Bone marrow (tissue), 2 donors: ENCODE measurements around the gene C6orf89.
"Not testable (repeated sequence)": the region's sequence is repeated elsewhere in the genome, so short reads cannot be mapped to it uniquely, and the experiment has no call there.

Experiments
- DNase-seq, 2 donors: peaks; one replicate each; lab custom pipeline; 2025; lab: John Stamatoyannopoulos, UW

The C6orf89 gene

DNA sequence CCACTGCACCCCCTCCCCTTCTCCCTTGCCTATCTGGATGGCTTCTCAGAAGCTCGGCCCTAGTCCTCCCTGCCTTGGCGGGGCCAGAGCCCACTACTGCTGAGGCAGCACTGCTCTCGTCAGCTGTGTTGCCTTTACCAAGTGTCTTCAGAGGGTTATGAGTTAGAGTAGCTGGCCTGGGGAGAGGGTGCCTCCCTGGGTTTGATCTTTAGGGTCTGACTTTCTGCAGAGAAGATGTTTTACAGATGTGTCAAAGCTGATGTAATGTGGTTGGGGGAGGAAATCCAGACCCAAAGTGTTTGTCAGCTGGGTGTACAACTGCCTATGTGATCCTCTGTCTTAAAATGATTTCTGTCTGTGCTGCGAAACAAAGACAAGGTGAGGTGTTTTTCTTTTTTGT, 38.4 kb downstream of the C6orf89 start:
- no peak for DNase-seq

DNA sequence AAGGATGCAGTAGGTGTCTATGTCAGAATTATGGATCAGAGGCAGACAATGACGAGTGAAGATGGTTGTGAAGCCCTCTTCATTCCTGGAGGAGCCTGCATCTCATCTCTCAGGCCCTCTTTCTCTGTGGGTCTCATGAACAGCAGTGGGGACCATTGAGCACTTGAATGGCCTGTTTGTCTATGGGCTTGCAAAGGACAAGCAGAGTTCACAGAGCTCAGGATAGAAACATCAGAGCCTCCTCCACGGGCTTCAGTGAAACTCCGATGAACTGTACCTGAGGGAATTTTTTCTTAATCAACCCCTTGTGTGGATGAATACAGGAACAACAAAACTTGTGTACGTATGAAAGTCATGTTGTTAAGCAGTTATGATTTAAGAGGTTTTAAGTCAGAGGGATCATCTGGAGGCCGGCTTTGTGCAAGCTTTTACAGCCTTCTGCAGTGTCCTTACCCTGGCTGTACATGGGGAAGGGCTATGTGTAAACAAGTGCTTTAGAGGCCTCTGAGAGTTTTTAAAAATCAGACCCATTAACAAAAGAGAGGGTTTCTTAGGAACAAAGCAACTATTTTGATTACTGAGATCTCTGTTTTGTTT, 39.1 kb downstream of the C6orf89 start:
- DNase-seq = no peak

DNA sequence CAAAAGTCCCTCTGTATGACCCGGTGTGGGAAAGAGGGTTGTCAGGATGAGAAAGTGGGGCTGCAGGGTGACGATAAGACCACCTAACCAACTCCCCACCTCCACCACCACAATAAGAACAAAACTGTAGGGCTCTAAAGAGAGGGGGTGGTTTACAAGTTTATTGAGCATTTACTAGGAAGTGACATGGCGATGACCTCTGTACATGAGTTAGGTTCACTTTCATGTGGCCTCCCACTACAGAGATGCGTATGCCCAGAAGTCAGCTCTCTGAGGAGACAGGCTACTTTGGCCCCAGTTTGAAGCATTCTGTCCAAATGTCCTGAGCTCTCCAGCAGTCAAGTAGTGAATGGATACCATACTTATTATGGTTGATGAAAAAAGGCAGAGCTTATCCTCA, 40.1 kb downstream of the C6orf89 start:
- no peak for DNase-seq

DNA sequence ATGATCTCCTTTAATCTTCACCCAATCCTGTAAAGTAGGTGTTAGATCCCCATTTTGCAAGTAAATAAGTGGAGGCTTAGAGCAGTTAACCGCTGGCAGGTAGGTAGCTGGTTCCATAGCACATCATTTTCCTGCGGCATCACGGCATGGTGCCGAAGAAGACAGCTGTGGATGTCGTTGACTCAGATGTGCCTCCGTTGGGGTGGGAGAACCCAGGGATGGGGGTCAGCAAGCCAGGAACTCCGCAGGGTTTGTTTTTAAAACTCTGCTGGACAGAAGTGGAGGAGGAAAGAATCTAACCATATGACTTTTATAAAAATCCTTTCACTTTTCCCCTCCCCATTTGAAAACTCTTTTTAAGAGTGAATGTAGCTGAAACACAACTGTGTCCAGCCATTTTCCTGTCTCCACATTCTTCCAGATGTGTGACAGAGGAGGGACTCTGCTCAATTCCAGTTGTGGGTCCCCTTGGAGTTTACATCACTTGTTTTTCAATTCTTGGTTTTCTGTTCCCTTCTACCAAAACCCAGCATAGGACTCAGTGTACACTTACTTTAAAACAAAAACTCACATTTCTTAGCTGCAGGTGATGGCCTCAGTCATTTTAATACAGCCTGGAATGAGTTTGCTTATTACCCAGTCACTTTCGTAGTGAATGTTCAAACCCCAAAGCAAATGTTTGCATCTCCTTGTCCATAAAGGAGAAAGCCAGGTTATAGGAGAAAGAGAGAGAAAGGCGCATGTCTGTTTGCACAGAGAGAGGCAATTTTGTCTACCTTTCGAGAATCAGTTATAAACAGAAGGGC, 41.2 kb downstream of the C6orf89 start:
- DNase-seq = no peak

DNA sequence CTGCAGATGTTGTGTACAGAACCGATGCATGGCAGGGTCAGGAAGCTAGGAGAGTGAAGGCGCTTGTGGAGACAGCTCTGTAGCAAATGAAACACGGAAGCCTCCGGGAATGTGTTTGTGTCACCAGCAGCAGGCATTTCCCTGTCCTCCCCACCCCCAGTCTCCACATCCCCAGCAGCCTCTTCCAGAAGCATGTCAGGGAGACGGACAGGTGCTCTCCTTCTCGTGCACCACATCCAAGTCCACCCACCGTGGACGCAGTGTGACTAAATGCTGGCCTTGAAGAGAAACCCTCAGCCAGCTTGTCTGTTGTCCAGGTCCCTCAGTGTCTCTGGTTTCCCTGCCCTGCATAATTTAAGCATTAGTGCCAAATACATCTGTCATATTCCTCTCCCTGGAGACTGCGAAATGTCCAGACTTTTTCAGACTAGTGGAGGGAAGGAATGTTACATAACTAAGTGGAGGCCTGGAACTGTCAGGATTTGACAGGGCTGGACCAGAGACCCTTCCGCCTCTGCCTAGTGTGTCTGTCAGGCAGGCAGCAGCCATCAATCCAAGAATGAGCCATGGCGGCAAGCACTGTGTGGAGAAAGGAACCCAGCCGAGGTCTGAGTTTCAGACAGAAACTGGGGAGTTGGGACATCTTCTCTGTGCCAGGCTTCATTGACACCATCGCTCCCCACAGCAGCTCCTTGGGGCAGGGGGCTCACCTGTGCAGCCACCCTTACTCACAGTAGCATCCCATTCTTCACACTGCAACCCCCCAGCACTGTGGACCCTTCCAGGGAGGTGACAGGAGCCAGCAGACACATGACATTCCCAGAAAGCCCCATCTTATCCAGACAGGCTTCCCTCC, 42.2 kb downstream of the C6orf89 start:
- no peak for DNase-seq

DNA sequence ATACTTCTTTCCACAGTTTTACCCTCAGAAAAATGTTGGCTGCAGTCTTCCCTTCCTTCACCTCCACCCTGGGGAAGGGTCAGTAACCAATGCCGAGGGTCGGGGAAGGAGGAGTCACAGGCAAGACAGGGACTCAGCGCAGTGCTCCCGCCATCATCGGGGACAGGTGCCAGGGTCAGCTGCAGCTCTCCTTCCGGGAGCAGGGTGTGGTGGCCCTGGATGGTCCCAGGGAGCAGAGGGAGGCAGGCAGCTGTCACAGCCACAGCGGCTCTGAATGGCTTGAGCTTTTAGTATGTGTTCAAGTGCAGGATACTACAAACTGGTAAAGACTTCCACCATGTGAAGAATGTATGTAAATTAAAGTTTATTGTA, 42.8 kb downstream of the C6orf89 start:
- no peak for DNase-seq

DNA sequence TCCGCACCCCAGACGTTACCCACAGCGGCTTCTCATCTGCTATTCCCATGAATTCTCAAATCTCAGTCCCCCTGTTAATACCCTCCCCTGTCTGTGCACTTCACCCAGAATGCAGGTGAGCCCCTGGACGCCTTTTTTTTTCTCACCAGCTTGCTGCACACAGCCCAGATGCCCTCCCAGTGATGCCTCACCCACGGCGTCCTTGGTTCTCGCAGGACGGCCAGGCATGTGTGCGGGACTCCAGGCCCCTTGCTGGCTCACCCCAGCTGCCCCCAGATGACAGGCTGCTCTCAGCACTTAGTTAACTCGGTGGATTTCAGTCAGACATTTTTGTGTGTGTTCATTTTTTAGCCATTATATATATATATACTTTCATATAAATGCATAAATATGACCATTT, 43.4 kb downstream of the C6orf89 start:
- DNase-seq = no peak

DNA sequence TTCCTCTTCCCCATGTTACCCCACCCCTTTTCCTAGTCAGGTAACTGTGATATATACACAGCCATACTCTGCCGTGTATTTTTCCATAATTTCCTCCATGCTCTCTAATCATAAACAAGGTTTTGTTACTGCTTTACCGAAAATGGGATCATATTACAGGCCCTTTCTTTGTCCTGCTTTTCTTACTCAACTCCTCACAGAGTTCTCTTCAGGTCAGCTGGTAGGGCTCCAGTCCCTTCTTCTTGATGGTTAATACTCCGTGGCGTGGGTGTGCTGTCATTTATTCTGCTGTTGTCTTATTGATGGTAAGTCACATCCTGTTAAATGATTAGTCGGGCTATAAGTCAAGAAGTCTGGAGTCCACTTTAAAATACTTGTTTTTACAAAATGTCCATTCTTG, 43.9 kb downstream of the C6orf89 start:
- no peak for DNase-seq

DNA sequence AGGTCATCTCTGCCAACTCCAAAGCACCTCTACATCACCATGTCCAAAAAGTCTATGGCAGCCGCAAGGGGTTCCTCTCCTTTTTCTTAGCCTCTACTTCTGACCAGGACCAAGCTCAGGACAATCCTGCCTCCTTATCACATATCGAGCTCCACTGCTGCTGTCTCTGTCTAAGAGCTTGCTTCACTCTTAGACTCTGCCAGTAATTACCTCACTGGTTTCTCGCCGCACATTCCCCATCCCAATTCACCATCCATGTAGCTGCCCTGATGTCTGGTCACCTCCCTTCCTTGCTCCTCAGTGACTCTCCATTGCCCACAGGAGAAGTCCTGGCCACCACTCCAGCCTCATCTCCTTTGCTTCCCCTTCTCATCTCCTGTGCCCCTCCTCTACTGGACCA, 44.7 kb downstream of the C6orf89 start:
- no peak for DNase-seq

DNA sequence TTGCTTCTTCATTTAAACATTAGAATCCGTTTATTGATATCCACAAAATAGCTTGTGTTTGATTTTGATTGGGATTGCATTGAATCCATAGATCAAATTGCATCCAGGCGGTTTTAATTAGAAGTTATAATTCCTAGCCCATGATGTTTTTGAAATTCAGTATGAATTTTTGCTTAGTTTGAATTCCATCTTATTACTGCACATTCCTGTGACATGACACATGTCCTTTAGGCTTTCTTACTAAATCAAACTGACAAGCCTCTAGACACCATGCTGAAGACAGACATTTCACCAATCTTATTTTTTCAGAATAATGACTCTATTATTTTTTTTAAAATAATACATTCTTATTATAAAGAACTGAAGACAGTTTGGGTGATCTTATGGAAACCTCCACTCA, 47.4 kb downstream of the C6orf89 start:
- no peak for DNase-seq

DNA sequence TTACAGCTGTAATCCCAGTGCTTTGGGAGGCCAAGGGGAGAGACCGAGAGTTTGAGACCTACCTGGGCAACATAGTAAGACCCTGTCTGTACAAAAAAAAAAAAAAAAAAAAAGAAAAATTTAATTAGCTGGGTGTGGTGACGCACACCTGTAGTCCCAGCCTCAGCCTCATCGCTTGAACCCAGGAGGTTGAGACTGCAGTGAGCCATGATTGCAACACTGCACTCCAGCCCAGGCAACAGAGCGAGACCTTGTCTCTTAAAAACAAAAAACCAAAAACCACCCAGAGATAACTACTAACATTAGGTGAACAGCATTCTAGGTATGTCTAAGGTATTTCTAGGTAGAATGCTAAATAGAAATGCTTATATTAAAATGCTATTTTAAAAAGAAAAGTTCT, 47.8 kb downstream of the C6orf89 start:
- DNase-seq = no peak

DNA sequence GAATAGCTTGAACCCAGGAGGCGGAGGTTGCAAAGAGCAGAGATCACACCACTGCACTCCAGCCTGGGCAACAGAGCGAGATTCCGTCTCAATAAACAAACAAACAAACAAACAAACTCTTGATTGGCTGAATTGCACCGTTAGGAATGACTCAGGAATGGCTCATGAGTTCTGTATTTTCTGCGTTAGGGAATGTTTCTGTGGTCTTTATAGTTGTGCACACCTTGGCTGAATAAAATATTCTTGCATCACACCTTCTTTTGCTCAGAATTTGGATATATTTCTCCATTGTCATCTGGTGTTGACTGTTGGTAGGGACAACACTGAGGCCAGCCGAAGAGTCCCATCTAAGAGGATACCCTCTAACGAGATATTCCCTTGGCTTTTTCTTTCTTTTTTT, 49.1 kb downstream of the C6orf89 start:
- DNase-seq = no peak

DNA sequence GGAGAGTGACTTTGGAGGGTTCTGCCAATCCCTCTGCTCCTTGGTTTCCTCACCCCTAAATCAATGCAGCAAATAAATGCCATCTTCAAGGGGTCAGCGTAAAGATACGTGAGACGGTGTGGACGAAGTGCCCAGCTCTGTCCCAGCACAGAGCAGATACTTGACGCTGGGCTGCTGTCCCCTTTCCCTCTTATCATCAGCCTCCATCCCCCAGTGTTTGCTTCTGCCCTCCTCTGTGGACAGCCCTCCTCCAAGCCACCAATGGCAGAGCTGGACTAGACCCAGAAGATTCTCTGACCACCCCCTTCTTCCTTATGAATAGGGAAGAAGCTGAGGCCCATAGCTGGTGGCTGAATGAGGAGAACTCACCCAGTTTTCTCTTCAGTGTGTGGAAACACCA, 51.1 kb downstream of the C6orf89 start:
- no peak for DNase-seq

DNA sequence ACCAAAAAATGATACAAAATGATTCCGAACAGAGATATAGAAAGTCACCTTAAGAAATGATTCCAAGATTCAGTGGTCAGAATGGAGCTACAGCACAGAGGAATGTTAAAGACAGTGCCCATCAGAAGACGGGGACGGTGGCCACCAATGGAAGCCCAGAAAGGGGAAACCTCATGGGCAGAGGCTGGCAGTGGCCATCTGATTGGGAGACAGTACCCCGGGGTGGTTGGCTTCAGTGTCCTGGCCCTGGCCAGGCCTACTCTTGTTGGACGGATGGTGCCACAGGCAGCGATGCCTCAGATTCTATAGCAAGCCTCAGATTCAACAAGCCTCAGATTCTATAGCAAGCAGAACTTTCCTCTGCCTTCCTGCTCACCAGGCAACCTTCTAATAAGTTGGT, 52.1 kb downstream of the C6orf89 start:
- no peak for DNase-seq

DNA sequence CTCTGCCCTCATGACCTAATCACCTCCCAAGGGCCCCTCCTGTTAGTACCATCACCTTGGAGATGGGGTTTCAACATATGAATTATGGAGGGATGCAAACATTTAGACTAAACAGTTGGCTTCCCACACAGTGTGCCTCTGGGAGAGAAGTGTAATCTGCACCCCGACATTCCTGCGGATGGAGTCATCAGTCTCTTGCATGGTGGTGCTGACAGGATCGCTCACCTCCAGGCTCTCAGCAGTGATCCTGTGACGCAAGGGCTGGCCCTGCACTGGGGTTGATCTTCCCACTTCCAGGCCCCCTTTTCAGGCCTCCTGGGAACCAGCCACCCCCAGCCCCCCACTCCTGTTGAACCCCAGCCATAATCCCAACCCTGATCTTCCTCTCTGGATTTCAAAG, 52.8 kb downstream of the C6orf89 start:
- no peak for DNase-seq

DNA sequence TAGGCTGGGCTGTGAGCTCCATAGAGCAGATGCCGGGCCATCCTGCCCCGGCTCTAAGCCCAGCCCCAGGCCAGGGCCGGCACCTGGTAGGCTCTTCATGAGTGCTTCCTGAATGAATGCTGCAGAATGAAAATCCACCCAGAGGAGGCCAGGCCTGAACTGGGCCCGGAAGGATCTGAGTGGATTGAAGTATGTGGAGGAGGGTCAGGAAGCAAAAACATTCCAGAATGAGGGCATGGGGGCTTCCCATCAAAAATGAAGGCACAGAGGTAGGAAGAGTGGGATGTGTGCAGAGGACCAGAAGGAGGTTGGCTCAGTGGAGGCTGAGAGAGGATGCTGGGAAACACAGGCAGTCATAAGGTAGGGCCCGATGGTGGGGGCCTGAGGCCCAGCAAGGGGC, 53.3 kb downstream of the C6orf89 start:
- not testable (repeated sequence) for DNase-seq

DNA sequence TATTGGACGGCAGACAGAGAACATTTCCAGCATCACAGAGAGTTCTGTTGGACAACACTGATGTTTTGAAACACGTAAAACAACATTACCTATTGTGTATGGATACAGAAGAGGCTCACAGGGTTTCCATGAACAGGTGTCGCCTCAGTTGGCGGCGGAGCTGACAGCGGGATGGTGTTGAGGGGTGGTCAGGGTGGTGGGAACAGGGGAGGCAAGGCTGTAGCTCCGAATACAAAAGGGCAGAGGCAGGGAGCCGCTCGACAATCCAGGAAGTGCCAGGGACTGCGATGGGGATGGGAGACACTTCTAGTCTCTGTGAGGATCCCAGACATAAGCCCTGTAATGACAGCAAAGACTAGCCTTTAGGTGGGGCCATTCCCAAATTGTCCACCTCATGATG, 54.3 kb downstream of the C6orf89 start:
- no peak for DNase-seq

DNA sequence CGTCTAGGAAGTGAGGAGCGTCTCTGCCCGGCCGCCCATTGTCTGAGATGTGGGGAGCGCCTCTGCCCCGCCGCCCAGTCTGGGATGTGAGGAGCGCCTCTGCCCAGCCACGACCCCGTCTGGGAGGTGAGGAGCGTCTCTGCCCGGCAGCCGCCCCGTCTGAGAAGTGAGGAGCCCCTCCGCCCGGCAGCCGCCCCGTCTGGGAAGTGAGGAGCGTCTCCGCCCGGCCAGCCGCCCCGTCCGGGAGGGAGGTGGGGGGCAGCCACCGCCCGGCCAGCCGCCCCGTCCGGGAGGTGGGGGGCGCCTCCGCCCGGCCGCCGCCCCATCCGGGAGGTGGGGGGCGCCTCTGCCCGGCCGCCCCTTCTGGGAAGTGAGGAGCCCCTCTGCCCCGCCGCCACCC, 55.8 kb downstream of the C6orf89 start:
- not testable (repeated sequence) for DNase-seq

DNA sequence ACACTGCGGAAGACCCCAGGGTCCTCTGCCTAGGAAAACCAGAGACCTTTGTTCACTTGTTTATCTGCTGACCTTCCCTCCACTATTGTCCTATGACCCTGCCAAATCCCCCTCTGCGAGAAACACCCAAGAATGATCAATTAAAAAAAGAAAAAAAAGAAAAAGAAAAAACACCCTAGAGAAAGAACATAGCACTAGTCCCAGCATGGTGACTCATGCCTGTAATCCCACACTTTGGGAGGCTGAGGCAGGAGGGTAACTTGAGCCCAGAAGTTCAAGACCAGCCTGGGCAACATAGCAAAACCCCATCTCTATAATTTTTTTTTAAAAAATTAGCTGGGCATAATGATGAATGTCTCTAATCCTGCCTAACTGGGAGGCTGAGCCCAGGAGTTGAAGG, 56.6 kb downstream of the C6orf89 start:
- not testable (repeated sequence) for DNase-seq

DNA sequence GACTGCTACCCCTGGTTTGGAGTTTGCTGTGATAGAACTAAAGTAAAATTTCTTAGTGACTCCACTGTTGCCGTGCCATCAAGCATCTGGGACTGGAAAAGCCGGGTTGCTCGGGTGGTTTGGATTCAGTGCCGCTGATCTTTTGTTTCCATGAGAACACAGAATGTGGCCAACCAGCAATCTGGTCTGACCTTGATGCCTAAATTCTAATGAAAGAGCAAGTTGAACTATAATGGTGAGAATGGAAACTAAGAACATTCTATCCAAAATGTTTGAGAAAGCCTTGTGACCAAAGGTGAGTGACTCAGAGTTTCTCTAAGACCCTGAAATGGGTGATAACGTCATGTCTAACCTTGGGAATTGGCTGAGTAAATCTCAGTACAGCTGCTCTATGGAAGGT, 58.9 kb downstream of the C6orf89 start:
- DNase-seq = no peak

DNA sequence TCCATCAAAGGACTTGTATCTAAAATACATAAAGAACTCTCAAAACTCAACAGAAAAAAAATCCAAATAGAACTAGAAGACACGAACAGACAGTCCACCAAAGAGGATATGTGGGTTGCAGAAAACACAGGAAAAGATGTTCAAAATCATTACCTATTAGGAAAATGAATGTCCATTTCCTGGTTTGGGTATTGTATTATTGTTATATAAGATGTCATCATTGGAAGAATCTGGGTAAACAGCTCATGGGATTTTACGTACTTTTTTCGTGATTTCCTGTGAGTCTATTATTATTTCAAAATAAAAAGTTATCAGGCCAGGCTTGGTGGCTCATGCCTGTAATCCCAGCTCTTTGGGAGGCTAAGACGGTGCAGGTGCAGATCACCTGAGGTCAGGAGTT, 59.5 kb downstream of the C6orf89 start:
- no peak for DNase-seq

DNA sequence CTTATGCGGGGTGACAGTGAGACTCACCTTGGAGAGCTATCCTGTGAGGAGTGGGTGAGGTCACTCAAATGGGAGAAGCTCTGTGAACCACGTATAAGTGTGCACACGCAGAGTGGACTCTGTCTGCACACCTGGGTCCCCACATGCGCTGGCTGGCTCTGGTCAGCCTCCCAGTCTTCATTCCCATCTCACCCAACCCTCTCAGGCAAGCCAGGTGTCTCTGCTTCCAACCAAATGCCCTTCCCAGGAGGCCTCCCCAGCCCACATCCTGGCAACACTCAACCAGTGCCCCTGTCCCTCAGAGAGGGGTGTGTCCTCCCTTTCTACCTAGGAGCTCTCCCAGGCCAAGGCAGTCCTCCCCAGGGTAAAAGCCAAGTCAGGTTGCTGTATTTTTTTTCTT, 60.8 kb downstream of the C6orf89 start:
- DNase-seq = no peak
